DND-41 (cell line): ENCODE results near the gene PLA2G2F.

Experiments used
- EZH2 ChIP-seq: IDR thresholded peaks from 3 replicates; pipeline ENCODE4 v1.6.1; 2012; ENCODE audit warnings: borderline replicate concordance, low read depth, mild to moderate bottlenecking, moderate library complexity, low read length, inconsistent platforms; ENCODE audit not compliant: severe bottlenecking
- TF ChIP-seq, protein P1 (sequence below): IDR thresholded peaks from 2 replicates; pipeline ENCODE4 v1.5.1; 2012; ENCODE audit warnings: borderline replicate concordance, low read length, moderate library complexity, mild to moderate bottlenecking; ENCODE audit not compliant: poor library complexity, severe bottlenecking; ENCODE audit errors: extremely low read depth

DNA sequence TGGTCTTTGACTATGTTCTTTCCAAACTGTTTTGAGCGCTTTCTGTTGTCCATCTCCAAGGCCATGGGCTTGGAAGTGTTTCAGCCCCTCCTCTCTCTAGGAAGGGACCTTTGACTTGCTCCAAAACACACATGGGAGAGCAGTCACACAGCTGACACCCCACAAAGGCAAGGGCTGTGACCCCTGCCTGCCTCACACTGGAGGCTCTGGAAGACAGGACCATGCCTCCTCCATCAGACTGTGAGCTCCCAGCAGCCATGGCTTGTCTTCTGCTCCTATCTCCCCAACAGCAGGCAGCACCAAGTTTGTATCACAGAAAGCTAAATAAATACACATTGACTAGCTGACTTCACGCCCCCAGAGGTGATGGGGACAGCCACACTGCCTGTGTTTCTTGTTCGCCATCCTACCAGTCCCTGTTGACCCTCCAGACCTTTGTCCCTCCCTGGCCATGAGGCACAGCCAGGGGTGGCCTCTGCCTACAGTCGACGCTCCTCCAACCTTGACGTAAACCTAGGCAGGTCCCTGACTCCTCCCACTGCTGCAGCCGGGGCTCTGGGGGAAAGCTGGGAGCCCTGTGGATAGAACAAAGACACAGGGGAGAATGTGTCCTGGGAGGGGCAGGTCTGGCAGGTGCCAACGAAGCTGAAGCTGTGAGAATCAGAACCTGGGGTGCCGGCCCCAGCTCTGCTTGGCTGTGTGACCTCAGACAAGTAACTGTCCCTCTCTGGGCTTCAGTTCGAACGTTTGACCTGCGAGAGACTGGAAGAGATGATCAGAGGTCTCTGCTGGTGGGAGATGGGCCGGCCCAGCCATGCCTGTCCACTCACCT is 4.8 kb downstream of the PLA2G2F start:
- TF ChIP-seq, protein P1, sequence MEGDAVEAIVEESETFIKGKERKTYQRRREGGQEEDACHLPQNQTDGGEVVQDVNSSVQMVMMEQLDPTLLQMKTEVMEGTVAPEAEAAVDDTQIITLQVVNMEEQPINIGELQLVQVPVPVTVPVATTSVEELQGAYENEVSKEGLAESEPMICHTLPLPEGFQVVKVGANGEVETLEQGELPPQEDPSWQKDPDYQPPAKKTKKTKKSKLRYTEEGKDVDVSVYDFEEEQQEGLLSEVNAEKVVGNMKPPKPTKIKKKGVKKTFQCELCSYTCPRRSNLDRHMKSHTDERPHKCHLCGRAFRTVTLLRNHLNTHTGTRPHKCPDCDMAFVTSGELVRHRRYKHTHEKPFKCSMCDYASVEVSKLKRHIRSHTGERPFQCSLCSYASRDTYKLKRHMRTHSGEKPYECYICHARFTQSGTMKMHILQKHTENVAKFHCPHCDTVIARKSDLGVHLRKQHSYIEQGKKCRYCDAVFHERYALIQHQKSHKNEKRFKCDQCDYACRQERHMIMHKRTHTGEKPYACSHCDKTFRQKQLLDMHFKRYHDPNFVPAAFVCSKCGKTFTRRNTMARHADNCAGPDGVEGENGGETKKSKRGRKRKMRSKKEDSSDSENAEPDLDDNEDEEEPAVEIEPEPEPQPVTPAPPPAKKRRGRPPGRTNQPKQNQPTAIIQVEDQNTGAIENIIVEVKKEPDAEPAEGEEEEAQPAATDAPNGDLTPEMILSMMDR = no peak
- no peak for TF ChIP-seq EZH2
